Glomerular endothelial cell (primary cell): ENCODE data around the gene LDLRAP1. TPM values are rescaled to one million over a fixed set of nuclear protein-coding genes. Genes with fewer than 3 reads are reported as not detected.

Experiments
- total RNA-seq: library from RNA; depleted of rRNA; stranded (reverse); fragments of >200 nt; gene quantifications from 2 replicates; pipeline ENCODE4 v1.2.3, GENCODE V29; 2015

Gene LDLRAP1
- total RNA-seq, 1 donor from 2014 or later = 19.8 TPM

Other genes with a start within 250 kb of the LDLRAP1 start
- gene TMEM50A, start 205.3 kb upstream of the LDLRAP1 start, total RNA-seq = 138 and 144 TPM in 2 replicates
- 0.41 TPM in 1 of 2 replicates, not detected in the other for gene RHCE, start 122.8 kb upstream of the LDLRAP1 start, total RNA-seq
- gene MACO1, start 112.7 kb upstream of the LDLRAP1 start, total RNA-seq = 16.7 and 18.6 TPM in 2 replicates
- gene MAN1C1, start 73.2 kb downstream of the LDLRAP1 start, total RNA-seq = 16.3 and 48.0 TPM in 2 replicates